OCI-LY1 (cell line): ENCODE measurements around the gene LINC01488.

ENCODE experiments used
- CTCF ChIP-seq: fragments of 200-600 bp; sonication (generic), shearing (Covaris generic); IDR thresholded peaks from 2 replicates; pipeline ENCODE4 v1.5.1; 2017; ENCODE audit warnings: mild to moderate bottlenecking, antibody characterized with exemption, low read length, moderate library complexity, mixed read lengths
- EZH2 ChIP-seq: fragments of 200-600 bp; sonication (generic), shearing (Covaris generic); IDR thresholded peaks from 2 replicates; pipeline ENCODE4 v1.8.0; 2017; ENCODE audit warnings: borderline replicate concordance, mixed run types, mild to moderate bottlenecking, antibody characterized with exemption, low read length, moderate library complexity, mixed read lengths

DNA sequence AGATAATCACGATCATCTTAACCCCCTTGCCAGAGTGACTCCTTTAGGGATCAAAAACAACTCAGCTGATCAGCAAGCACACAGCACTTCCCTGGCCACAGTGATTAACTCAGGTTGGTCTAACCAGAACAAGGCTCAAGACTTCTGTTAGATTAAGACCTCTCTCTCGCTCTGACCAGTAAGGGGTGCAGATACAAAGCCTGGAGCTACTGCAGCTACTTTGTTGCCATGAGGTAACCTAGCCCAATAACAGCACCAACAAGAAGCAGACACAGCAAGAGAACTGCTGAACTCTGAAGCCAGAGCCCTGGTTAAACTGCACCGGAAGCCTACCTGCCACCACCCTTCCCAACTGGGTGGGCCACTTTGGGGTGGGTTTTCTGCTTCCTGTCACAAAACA is 42.0 kb downstream of the LINC01488 start:
- TF ChIP-seq EZH2 (no peak), CTCF (no peak)
